Activated T-helper 1 cell treated with anti-CD3 and anti-CD28 coated beads, Interleukin-2, amount 50 U/mL, for 16 hours (primary cell): ENCODE measurements around the gene PCK2.
A peak's percentile ranks its signal among the peaks of the same experiment; 100 is the strongest.

ENCODE experiments used
- DNase-seq, 2 donors: peaks; one replicate each; pipeline ENCODE4 v3.0.0-alpha.2; 2020; ENCODE audit warnings: low read depth in 1 of 2, low spot score in 1 of 2

Gene PCK2

DNA sequence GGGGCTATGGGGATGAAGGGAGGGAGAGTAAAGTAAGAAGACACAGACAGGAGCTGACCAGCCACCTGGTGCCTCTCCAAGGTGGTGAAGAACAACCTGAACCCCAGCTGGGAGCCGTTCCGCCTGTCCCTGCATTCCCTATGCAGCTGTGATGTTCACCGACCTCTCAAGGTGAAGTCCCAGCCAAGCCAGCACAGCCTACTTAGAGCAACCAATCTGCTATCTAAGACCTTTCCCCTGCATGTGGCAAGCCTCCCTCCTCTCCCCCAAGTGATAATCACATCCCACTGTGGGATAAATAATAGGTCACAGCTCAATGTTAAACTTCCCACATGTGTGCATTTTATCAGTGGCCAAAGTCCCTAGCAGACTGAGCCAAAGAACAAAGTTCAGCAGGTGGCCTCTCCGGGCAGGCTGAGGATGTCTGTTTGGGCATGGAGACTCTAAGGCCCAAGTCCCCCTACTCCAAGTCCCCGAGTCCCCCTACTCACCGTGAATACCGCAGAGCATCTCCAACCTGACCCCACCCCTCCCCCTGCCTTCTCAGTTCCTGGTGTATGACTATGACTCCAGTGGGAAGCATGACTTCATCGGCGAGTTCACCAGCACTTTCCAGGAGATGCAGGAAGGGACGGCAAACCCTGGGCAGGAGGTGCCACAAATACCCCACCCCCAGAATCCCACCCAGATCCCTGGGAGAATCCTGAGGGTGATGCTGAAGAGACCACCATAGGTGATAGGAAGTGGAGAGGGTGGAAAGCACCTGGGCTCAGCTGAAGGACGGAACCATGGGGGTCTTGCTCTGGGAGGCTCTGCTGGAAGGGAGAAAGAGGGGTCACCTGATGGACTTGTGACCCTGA, 19.3 kb upstream of the PCK2 start:
- DNase-seq, result no peak

DNA sequence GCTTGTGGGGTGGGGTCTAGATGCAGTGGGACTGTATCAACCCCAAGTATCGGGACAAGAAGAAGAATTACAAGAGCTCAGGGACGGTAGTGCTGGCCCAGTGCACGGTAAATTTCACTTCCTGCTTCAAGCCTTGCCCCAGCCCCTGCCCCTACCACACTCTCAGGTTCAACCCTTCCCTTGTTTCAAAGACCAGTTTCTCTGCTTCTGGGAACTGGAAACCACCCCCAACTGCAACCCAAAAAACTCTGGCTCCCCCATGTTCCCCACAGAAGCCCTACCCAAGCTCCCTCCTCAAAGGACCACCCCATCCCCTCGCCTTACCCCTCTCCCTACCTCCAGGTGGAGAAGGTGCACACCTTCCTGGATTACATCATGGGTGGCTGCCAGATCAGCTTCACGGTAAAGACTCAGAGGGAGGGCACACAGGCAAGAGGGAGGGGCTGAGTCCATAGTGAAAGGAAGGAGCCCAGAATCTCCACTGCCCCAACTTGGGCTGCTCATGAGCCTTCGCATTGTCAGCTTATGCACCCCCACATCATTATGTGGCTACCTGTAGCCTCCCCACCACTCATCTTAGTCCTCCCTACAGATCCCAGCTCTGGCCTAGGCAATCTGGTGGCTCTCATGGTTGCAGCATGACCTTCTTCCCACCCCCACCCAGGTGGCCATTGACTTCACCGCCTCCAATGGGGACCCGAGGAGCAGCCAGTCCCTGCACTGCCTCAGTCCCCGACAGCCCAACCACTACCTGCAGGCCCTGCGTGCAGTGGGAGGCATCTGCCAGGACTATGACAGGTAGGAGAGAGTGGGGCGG, 18.4 kb upstream of the PCK2 start:
- no peak for DNase-seq

DNA sequence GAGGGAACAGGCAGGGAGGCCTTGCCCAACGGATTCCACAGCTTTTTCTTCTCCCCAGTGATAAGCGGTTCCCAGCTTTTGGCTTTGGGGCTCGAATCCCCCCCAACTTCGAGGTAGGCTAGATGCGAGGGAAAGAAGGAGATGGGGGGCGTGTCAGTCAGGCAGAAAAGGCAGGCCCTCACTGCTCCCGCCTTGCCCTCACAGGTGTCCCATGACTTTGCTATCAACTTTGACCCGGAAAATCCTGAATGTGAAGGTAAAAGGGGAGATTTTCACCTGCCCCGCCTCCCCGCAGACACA, 17.9 kb upstream of the PCK2 start:
- DNase-seq, result no peak

DNA sequence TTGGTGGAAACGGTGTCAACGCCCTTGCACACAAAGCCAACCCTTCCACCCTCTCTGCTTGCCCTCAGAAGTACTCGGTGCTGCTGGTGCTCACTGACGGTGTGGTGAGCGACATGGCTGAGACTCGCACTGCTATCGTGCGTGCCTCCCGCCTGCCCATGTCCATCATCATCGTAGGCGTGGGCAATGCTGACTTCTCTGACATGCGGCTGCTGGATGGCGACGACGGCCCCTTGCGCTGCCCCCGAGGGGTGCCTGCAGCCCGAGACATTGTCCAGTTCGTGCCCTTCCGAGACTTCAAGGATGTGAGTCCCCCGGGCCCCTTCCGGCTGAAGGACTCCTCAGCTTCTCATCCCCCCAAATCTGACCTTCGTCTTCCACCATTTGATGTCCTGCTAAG, 17.0 kb upstream of the PCK2 start:
- no peak for DNase-seq

DNA sequence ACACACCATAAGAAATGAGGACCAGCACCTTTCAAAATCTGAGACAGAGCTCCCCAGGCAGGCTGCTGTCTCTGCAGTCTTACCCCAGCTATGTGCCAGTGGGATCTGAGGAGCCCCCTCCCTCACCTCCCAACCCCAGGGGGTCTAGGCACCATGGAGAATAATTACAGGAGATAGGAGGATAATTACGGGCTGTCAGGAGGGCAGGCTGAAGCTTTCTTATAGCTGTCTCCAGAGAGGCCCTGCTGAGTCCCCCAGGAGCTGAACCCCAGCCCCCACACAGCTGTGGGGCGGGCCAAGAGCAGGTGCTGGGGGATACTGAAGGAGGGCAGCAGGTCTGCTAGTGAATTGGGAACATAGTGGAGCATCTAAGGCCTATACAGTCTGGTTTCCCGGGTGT, 16.0 kb upstream of the PCK2 start:
- DNase-seq, result no peak

DNA sequence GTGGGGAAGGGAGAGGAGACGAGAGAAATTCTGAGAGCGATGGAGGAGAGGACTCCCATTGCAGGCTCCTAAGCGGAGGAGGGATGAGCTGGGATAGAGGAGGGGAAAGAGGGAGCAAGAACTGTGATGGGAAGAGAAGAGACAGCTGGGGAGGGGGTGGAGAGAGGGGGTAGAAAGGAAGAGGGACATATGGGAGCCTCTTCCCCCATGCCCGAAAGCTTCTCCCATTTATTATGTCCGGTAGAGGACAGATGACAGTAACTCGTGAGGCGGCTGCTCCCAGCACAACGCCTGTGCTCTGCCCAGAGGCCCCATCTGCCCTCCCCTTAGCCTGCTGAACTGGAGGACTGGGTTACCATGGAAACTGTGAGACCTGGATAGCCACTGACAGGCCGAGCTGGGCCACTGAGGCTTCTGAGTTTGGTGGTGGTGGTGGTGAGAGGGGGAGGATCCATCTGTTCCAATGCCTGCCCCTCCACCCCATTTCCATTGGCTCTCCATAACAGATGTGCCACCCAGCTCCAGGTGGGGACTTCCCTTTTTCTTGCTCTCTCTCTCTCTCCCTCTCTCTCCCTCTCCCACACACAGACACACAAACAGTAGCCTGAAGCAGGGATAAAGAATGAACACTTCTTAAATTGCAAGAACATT, 14.5 kb upstream of the PCK2 start:
- no peak for DNase-seq

DNA sequence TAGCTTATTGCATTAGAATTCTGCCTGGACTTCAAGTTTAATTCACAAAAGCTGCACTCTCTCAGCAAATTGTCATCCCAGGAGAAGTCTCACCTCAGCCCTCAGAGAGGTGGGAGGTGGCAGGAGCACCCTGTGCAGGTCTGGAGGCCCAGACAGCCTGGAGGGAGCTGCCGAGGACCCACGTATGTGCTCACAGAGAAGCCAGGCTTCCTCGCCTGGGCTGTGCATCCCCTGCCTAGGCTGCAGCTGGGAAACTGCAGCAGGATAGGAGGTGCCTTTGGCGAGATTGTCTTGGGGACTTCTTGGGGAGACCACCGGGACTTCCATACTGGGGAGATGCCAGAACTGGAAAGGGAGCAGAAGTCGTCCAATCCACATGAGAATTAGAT, 14.0 kb upstream of the PCK2 start:
- DNase-seq, result no peak

DNA sequence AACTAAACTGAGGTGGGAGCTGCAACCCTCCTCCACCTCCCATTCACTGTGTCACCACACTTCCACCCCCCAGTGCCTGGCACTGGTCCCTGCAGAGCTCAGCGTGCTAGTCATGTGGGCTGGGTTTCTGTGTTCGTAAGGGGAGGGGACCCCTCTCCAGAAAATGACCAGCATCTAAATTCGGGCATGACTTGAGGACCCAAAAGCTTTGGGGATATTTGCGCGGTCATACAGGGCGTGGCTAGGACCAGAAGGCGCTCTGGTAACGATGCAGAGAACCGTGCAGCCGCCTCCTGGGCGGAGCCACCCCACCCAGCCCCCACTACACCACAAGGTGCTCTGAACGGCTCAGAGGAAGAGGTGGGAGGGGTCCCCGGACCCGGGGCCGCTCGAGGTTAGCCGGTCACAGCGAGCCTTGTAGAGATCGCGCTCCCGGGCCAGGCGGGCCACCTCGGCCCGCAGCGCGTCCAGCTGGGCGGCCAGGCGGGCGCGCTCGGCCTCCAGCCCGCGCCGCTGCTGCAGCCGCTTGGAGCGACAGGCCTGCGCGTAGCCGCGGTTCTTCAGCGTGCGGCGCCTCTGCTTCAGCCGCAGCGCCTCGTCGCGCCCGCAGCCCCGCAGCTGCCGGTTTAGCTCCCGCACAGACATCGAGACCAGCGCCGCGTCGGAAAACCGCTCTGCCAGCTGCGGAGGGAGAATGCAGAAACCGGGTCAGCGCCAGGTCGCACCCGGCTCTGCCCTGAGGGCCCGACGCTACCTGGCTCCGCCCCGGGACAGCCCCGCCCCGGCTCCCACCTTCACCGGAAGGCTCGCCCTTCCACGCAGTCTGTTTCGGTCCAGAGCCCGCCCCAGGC, 13.0 kb upstream of the PCK2 start:
- peak; percentile 43 to 44 for DNase-seq

DNA sequence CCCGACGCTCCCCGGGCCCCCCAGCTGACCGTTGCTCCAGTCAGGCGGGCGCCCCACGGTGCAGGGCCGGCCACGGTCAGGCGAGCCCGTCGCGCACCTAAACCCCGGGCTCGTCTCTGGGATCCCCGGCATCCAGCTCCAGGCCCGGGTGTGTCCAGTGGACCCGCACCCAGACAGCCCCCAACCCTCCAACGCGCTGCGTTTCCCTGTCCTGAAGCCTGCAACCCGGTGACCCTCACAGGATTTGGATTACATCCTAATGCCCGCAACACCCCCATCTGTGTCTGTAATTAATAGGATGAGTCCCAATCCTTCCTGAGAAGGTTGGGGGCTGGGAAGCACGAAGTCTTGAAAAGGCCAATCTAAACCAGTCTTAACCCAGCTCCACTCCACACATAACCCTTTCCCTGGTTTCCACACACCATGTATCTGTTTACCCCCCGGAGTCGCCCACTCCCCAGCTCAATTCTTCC, 12.3 kb upstream of the PCK2 start:
- no peak for DNase-seq

DNA sequence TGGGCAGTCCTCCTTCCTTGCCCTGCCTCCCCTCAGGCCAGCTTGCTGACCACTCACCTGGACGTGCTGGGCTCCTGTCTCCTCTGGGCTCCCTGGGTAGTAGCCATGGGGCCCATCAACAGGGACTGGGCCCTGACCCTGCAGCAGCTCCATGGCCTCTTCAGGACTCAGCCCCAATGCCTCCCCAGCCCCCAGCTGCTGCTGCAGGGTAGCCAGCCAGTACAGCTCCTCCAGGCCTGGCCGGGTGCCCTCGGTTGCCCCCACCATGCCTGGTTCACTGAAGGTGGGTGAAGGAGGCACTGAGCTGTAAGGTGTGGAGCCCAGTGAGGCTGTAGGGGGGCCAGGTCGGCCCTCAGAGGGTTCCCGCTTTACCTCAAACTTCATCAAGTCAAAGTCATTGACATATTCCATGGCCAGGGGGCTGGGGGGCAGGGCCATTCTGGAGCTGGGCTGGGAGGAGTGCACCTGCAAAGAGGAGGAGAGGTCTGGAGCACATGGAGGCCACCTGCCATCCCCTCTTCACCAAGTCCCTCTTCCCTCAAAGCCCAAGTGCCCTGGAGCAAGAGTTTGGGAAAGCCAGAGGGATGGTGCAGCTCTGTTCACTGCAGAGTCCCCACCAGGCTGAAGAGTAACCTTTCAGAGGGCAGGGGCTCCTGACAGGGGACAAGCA, 11.6 kb upstream of the PCK2 start:
- DNase-seq, result no peak

DNA sequence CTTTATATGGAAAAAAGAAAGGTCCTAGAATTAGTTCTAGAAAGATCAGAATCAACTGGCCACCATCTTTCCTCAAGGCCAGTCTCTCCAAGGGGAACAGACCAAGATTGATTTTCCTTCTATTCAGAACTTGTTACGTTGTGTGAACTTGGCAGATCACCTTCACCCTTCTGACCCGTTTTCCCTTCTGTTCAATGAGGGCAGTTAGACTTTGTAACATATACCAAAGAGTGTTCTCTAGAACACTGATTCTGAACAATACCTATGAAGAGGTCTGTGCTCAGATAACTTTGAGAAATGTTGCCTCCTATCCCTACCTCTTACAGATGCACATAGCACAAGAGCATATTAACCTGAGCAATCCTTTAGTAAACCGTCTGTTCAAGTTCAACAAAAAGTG, 10.6 kb upstream of the PCK2 start:
- no peak for DNase-seq

DNA sequence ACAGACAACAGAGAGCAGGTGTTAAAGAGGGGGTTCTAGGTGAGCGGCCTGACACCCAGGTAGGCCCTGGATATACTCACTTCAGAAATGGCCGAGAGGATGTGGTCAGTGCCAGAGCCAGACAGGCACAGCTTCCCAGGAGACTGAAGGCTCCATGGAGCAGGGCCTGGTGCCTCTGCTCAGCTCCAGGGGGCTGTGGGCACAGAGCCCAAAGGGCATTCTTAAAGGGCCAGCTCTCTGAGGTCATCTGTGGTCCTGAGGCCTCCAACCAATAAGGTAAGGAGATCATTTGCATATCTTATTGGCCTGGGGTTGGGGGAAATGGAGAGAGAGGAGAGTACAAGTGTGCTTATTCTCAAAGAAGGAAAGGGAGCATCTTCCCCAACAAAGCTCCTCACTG, 9.7 kb upstream of the PCK2 start:
- DNase-seq, result no peak

DNA sequence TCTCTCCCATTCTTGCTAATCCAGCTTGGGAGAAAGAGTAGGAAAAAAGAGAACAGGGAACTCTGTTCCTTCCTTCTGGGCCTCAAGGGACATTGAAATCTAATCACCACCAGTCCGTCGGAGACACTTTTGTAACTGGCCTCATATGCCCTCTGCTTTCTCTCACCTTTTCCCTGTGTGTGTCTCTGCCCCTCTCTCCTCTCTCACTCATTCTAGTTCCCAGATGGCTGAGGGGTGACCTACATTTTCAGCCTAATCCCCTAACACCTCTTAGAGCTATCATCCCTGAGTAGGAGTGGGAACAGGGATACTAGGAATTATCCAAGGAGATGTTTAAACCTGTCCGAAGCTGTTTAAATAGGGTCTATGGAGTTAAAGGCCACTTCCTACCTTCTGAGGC, 8.9 kb upstream of the PCK2 start:
- DNase-seq, result no peak

DNA sequence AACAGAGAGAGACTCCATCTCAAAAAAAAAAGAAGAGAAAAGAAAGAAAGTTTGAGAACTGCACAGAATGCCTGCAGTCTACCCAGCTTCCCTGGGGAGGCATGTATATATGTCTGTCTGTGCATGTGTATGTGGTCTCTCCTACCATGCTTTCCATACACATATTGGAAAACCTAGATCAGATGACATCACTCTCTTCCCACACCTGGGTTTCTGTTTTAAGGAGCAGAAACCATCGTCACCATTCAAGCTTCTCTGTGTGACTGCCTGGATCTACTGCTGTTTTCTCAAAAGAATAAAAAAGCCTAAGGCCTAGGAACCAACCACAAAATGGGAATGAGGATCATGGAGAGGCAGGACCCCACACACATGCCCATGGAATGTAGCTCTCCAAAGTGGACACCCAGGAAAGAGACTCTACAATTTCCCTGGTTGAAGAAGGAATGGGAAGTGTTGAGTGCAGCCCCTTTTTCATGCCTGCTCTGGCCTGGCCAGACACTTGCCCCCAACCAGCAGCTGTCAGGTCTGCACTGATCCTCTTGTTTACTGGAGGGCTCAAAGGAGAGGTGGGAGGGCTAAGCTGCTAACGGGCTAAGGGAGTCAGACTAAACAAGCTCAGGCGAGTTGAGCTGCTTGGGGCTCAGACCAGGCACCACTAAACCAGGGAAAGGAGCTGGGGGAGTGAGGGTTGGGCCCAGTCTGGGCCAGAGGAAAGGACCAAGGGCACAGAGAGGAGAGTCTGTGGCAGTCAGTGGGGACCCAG, 7.7 kb upstream of the PCK2 start:
- no peak for DNase-seq

DNA sequence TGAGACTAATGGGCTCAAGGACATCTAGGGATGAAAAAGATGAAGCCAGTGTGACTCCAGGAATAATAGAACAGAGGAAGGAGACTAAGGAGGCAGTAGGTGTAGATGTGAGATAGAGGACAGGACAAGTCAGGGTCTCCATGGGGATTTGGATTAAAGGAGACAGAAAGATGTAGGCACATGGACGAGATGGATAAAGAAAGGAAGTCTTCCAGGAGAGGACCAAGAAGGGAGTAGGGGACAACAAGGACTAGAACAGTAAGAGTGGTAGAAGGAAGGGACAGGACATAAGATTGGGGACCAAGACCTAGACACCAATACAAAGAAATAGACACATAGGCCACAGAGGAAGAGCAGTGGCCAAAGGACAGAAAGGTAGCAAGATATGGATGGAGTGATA, 7.1 kb upstream of the PCK2 start:
- DNase-seq, result no peak

DNA sequence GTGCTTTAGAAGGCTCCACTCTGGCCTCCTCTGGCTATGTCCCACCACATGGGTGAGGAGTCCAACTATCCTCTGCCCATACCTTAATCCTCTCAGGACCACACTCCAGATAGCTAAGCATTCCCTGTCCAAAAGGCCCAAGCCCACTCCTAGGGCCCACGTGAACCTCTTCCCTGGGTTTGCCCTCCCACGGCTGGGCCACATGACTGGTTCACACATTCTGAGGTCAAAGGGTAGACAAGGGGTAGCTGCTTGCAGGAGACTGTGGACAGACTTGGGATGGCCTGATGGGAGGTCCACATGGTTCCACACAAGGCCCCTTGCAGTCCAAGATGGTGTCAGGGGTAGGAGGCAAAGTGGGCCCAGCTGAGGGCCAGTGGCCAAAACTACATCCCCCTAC, 6.0 kb upstream of the PCK2 start:
- DNase-seq, result no peak

DNA sequence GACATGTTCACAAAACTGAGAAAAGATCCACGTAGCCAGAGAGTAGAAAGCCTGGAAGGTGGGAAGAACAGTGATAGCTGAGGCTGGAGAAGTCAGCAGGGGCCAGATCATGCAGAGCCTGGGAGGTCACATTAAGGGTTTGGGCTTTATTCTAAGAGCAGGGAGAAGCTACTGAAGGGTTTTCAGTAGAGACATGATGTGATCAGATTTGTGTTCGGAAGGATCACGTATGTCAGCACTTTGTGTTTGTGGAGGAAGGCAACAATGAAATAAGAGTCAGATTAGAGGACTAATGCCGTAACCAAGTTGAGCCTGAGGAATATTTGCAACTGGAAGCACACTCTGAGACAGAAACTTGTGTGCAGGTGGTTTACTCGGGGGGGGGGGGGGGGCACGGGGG, 4.2 kb upstream of the PCK2 start:
- DNase-seq, result no peak

DNA sequence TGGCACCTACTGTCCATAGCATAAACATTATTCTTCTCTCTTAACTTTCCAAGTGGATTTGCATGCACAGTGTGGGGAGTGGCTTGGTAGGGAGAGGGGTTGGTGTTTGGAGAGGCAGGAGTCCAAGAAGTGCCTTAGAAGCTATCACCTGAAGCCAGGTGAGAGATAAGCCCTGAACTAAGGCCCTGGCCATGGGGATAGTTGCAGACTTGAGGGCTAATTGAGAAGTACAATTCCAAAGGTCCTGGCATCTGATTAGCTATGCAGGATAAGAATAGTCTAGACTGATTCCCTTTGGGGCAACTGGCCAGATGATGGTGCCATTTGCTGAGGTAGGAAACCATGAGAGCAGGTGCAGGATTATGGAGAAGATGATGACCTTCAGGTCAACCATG, 2.0 kb upstream of the PCK2 start:
- no peak for DNase-seq

DNA sequence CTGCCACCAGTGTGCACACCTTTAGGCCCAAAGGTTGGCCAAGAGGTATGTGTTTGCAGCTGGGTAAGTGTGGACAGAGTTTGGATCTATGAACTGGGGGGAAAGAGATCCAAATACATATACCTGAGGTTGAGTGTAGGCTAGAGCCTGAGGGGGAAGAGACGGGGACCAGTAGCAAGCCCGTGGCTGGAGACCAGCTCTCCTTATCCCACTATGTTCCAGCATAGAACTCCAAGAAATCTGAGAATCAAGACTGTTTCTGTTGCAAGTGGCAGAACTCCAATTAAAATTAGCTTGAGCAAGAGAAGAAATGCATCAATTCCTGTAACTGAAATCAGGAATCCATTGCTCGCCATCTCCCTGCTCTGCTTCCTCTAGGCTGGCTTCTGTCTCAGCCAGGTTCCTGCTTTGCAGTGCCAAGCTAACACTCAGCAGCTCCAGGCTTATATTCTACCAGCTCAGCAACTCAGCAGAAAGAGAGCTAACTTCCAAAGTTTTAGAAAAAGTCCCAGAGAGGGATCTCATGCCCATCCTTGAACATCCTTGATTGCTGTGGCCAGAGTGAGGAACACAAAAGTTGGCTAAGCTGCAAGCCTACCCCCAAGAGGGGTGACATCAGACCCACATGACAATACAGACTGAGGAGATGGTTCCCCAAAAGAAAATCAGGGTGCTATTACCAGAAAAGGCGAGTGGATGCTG, 1.5 kb upstream of the PCK2 start:
- DNase-seq, result no peak
